Putamen (tissue), 1 donor: ENCODE data around the gene POLD3.
"Not testable (repeated sequence)": the region's sequence is repeated elsewhere in the genome, so short reads cannot be mapped to it uniquely, and the experiment has no call there.

Source experiments
- DNase-seq: peaks from one replicate; pipeline ENCODE4 v3.0.0-alpha.2; 2016; ENCODE audit warnings: low spot score

POLD3 gene

DNA sequence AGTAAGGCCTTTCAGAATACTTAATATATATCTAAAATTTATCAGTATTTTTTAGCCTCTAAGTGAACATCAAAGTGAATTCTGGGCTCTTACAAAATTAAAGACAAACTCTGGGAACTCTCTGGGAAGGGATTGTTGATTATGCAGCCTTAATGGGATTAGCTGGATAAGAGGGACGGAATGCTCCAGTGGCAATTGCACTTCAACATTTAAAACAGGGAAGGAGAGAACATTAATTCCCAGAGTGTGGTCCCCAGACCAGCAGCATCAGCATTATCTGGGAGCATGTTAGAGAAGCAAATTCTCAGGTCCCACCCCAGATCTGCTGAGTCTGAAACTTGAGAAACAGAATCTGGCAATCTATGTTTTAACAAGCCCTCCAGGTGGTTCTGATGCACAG is 46.5 kb downstream of the POLD3 start:
- DNase-seq, result no peak

DNA sequence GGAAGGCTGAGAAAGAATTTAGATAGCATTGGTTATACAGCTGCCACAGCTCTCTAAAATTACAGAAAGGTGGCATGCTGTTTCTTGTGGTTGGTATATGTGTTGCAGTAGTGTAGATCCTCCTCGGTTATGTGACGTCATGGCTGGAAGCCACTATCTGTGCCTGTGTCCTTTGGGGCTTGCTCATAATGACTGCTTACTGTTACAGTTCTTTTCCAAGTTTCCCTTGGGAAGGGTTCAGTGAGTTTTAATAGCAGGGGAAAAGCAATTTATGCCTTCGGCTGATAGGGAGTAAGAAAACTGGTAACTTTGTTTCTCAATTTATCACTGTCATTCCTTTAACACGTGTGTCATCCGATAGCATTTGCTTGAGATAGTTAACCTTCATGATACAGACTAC is 47.2 kb downstream of the POLD3 start:
- no peak for DNase-seq

DNA sequence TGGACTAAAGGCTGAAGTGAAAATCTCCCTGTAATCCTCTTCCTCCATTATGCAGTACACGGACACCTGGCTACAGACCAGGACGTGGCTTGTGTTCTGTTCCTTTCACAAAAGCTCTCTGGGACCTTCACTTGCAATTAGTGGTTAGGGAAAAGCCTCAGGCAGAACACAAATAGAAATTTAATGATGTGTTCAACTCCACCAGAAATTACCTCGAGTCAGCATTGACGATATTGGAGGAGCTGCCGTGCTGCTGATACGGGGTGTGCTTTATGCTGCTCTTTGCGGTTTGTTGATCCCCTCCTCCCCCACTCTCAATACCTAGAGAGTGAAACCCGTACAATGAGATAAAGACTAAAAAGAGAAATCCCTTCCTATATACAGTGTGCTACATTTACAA is 48.9 kb downstream of the POLD3 start:
- DNase-seq, result no peak

DNA sequence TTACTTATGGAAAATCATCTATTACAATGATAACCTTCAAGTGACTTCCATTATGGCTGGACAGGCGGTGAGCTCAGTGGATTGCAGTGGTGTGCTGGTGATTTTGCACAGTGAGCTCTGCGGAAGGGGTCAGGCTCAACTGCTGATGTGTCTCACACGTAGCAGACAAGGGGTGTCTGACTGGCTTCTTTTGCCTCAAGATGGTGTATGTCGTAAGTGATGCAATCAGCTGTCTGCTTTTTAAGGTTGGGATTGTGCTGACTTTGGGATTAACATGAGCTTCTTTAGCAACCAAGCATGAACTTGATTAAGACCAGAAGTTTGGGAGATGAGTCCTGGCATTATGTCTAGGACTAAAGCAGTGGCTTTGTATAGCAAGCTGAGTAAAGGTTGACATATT is 49.5 kb downstream of the POLD3 start:
- DNase-seq, result no peak

DNA sequence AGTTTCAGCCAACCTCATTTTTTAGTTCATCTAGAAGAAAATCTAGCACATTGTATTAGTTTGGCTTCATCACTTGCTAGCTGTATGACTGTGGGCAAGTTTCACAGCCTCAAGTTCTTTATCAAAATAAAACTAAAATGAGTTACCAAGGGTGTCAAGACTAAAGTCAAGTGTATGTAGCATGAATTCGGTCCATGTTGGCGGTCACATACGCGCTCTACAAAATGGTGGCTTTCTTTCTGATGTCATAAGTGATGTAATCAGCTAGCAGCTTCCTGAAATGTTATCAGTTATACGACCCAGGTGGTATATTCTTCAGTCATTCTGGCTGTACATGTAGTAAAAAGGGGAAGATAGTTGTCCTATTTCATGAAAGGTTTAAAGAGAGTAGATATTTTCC is 50.5 kb downstream of the POLD3 start:
- DNase-seq, result no peak

DNA sequence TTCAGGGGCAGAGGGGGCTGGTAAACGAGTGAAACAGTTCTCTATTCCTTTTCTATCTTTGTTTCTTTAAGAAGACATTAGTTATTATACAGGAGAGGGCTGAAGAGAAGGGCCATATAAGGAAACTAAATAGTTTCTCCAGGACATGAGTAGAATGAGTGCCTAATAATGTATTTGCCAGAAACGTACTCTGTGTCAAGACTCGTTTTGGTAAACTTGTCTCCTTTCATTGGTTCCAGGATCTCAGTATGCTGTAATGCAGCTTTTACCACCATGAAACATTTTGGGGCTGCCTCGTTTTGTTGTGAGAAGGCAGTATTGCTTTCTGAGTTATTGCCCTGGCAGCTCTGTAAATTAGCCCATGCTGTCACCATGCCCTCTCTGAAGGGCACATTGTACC is 51.7 kb downstream of the POLD3 start:
- DNase-seq, result no peak

DNA sequence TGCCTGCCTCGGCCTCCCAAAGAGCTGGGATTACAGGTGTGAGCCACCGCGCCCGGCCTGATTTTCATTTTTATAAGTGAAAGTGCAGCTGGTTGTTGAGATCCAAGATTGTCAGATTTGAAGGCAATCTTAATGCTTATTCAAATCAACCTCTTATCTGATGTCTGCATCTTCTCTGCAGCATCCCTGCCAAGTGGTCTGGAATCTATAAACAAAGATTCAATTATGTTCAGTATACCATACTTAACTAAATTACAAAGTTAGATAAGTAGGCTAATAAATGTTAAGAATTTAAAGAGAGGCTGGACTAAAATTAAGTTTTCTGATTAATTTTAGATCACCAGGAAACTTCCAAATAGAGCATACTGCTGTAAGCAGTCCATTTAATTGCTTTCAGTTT is 53.8 kb downstream of the POLD3 start:
- DNase-seq, result no peak

DNA sequence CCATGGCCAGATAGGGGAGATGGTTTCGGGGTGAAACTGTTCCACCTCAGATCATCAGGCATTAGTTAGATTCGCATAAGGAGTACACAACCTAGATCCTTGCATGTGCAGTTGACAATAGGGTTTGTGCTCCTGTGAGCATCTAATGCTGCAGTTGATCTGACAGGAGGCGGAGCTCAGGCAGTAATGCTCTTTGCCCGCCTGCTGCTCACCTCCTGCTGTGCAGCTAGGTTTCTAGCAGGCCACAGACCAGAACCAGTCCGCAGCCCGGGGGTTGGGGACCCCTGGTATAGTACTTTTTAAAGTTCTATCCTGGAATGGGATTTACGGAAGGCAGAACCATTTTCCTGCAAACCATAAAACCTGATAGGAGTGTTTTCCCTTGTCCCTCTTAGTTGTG is 54.6 kb downstream of the POLD3 start:
- DNase-seq, result no peak

DNA sequence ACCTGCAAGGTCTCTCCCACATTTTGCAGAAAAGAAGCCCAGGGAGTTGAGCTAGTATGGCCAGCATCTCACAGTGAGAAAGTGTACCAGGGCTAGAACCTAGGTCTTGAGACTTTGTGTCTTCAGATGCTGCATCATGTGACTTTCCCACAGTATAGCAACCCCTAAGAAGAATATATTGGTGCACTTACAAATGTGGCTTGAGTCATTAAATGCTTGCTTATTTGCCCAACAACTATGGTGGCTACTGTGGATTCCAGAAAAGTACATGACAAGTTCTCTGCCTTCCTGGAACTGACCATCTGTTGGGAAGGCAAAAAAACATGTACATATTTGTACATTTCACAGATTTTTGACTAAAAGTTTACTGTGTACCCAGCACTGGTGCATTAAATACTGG is 55.0 kb downstream of the POLD3 start:
- DNase-seq, result no peak

DNA sequence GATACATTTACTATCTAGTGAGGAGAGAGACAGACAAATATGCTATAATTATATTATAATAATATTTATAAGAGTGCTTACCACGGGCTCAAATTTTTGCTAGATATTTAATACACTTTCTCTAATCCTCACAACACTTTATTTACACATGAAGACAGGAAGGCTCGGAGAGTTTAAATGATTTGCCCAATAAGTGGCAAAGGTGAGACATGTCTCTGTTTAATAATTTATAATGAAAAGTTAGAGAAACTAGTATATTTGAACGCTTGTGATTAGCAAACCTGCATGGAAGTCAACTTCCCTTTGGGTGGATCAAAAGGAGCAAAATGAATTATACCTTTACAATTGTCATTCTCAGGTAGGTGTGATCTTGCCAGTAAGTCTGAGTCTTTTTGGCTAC is 55.4 kb downstream of the POLD3 start:
- DNase-seq, result no peak

DNA sequence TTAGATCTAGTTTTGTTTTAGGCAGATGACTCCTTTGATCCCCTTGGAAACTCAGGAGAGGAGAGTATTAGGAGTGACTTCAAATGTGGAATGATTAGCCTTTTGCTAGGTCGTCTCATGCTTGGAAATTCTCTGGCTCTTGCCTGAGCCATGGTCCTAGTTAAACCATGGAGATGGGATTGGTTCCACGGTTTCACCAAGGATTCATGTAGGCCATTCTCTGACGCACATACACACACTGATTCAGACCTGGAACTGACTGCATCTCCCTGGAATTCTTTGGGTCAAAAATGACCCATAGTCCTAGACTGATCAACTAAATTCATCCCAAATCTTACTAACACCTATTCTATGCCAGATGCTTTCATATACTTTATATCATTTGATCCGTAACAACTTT is 56.5 kb downstream of the POLD3 start:
- DNase-seq, result no peak

DNA sequence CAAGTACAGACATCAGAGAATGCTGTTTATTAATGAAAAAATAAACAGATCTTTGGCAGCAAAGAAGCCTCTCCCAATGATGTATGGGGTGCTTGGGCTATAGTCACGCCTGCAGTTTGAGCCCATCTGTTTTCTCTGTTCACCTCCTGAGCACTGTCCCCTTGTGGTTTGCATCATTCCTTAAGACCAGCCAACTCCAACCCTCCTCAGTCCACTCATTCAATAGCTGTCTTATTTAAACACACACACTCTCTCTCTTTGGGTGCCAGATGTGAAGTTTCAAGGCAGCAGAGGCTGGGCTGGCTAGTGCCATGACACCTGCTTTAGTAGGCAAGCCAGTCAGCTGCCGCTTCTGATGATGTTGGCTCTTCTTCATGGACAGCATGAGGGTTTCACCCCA is 58.1 kb downstream of the POLD3 start:
- DNase-seq, result no peak

DNA sequence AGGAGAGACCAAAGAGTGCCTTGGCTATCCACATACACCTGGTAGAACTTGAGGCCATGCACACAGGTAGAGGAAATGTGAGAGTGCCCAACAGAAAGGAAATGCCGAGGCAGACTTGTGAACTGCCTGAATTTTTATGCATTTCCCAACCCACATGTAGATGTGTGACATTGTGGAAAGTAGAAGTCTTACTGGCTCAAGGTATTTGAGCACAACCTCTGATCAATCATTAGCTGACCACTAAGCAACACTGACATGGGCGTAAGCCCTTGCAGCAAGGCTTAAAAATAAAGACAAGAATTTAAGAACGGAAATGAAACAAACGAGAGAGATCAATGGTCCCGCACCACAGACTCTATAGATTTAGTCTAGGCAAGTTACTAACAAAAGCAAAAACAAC is 62.6 kb downstream of the POLD3 start:
- no peak for DNase-seq

DNA sequence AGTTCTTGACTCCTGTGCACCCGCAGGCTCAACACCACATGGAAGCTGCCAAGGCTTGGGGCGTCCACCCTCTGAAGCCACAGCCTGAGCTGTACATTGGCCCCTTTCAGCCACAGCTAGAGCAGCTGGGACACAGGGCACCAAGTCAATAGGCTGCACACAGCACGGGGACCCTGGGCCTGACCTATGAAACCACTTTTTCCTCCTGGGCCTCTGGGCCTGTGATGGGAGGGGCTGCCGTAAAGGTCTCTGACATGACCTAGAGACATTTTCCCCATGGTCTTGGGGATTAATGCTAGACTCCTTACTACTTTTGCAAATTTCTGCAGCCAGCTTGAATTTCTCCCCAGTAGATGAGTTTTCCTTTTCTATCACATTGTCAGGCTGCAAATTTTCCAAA is 66.7 kb downstream of the POLD3 start:
- not testable (repeated sequence) for DNase-seq

DNA sequence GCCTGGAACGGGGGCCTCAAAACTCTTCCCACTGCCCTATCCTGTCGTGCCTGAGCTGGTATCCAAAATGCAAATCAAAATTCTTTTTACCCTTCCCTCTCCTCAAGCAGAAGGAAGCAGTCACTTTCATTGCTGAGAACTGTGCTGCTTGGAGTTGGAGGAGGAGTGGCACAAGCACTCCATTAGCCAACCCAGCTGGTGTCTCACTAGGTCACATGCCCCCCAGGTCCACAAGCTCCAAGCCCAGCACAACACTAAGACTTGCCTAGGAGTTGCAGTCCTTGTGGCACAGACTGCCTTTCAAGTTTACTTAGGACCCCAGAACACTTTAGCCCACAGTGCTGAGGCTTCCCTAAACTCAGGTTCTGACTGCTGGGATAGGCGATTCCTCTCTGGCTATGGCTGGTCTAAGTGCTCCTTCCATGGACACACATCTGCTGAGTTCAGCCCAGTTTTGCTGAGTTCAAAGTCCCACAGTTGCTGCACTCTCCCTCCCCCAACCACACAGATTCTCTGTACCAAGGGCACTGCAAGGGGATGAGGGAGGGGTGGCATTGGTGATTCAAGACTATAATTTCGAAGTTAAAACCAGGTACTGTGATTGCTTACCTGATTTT is 70.2 kb downstream of the POLD3 start:
- no peak for DNase-seq

DNA sequence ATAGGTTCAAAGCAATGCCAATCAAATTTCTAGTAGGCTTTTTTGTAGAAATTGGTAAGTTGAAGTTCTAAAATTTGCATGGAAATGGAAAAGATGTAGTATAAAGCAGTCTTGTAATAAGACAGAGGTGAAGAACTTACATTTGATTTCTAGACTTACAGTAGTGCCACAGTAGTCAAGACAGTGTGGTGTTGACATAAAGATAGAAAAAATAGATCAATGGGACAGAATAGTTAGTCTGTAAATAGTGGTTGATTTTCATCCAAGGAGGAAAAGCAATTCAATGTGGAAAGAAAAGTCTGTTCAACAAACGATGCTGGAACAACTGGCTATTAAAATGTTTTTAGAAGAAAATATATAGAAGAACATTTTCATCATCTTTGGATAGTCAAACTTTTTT is 70.9 kb downstream of the POLD3 start:
- no peak for DNase-seq

DNA sequence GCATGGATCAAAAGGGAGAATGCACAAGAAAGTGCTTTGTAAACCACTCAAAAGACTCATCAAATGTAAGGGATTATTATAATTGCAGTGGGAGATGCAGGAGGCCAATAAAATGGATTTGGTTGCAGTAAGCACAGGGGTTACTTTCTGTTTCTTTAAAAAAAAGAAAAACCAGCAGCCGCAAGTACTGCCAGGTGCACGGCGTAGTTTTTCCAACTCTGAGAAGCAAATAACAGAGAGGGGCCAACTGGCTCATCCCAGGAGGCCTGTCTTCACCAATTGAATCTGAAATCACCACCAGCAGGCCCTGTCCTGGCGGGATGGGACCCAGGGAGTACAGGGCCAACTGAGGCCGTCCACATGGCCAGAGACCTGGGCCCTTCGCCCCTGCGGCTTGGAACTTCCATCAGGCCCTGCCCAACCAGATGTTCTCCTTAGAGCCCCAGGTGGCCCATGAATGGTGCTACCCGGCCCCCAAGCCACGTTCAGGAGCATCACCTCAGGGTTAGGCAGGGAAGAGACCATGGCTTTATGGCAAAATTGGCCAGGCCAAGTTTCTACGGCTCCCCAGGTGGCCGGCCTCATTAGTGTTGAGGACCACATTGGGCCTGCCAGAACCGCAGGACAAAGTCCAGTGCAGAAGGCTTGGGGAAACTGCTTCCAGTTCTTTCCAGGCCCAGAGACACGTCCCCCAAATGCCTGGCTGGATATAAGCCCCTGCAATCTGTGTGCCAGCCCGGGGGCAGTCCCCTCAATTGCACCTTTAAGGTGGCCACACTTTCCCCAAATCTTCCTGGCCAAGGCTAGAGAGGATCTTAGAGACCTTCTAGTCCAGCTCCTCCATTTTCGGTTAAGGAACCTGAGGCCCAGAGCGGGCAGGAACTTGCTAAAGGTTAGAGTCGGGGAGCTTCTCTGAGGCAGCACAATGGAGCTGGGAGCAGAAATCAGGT is 77.1 kb downstream of the POLD3 start:
- no peak for DNase-seq

DNA sequence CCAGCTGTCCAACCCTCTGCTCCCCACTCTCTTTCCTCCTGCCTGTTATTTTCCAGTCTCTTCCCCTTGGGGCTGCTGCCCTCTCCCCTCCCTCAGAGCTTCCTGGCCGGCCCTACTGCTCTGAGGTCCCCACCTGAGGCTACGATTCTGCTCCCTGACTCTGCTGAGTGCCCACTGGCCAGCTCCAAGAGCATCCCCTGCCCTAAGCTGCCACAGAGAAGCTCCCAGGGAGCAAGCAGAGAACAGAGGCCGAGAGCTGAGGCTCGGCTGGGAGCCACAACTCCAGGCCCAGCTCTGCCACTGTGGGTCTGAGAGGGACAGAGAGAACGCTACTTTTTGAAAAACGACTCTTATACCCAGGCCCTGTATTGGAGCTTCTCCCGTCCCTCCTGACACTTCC is 77.8 kb downstream of the POLD3 start:
- DNase-seq, result no peak

DNA sequence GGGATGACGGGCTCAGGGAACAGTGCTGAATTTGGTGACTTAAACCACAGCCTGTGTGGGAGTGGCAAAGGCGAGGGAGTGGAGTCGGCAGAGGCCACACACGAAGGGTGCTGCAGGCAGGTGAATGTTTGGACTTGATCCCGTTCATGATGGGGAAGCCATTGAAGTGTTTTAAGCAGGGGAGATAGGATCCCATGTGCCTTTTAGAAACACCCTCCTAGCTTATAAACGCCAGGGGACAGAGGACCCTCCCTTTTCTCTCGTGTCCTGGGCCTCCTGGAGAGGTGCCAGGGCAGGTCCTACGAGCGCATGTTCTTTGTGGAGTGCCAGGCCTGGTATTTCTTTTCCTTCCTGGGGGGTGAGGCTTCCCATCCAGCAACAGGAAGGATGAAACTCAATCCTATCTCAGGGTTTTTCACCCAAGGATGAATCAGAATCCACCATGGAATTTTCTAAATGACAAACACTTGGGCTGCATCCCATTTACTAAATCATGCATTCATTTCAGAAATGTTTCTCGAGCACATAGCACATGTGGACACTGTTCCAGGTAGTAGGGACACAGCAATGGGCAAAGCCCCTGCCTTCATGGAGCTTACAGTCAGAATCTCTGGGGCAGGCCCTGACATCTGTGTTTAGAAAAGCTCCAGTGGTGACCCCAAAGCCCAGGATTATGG is 79.3 kb downstream of the POLD3 start:
- DNase-seq, result no peak

DNA sequence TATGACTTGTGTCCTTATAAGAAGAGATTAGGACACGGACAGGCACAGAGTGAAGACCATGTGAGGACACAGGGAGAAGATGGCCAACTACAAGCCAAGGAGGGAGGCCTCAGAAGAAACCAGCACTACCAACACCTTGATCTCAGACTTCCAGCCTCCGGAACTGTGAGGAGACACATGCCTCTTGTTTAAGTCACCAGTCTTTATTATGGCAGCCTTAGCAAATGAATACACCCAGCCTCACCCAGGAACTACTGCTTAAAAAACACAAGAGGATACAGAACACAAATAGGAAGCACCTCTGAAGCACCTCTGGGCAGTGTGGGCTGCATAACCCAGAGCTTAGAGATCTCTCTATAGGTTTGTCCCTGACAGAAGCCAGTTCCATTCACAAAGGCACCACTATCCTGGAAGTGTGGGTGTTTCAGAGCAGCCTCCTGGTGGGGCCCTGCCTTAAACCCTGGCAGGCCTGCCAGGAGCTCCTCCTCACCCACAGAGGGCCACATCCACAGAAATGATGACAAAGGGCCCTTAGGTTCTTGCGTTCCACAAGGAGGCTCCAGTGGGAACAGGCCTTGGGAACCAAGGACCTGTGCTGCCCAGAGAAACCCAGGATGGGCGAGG is 80.1 kb downstream of the POLD3 start:
- DNase-seq, result no peak

DNA sequence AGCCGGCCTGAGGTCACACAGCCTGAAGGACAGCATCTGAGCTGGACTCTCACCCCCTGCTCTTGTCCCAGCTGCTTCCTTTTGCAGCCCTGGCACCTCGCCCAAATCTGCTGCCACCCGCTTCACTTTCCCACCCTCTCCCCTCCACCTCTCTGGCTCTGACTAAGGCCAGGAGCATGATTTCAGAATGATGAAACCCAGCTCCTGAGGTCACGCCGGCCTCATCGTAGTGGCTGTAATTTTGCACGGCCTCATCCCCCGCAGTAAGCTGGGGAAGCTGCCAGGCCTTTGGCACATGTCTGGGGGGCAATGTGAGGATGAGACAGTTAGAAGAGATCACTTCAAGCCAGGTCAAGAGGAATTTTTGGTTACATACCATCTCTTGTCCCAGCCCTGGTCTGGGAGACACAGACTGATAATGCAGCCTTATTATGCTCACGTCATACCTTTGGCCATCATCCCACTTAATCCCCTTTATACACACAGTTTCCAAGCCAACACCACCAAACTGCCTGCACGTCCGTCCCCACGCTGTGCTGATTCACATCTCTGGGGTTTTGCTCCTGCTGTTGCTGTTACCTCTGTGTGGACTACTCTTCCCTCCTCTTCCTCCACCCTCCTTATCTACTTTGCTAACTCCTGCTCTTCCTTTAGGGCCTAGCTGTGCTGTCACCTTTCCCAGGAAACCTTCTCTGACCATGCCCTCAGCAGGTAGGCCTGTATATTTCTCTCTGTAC is 80.7 kb downstream of the POLD3 start:
- DNase-seq, result peak; percentile 58
